Heart left ventricle (tissue), 13 donors: ENCODE data around the gene AHRR.

ENCODE experiments used
- POLR2A ChIP-seq, 2 donors: fragments of 450-650 bp; IDR thresholded peaks; one replicate each; pipeline ENCODE4 v1.6.1; 2017; ENCODE audit warnings: antibody characterized with exemption in 2 of 2, mild to moderate bottlenecking in 2 of 2, moderate library complexity in 2 of 2
- TF ChIP-seq, protein P1 (sequence below), 12 donors: fragments of 200-600 bp; sonication (generic) in 4 of 12; IDR thresholded peaks; one replicate each; pipeline versions ENCODE4 v1.5.0 to v1.8.0; 2018 to 2022; ENCODE audit warnings: antibody characterized with exemption in 12 of 12, mild to moderate bottlenecking in 5 of 12
- donor health status: ischemic (EF 13 %, LVEDD 7.1; RV severe dilation, severe dysfunction).
- donor health status: DM: no; HTN: yes; CAD: no.
- donor health status: DM: no; HTN: no; CAD: no.
- donor health status: ischemic (EF 25% LVEDD 6.9; RV normal size, moderate dysfunction).
- donor health status: ischemic (EF 25% LVEDD 5.7; RV mildly dilated, moderate dysfunction).
- donor health status: ischemic (EF 35%, LVEDD 5.7; RV mildly dilated, moderate dysfunction).
- donor health status: nonischemic (EF 11% LVEDD 7.7; RV severe dilation, severe dysfunction).
- donor health status: DM: yes; HTN: yes; CAD: no.
- donor health status: PGD.
- donor health status: ischemic (EF 29% LVEDD 5.4; RV normal size, mild dysfunction).
- donor health status: nonischemic (EF 23%, LVEDD 6.1; RV moderate dilation, normal function).

DNA sequence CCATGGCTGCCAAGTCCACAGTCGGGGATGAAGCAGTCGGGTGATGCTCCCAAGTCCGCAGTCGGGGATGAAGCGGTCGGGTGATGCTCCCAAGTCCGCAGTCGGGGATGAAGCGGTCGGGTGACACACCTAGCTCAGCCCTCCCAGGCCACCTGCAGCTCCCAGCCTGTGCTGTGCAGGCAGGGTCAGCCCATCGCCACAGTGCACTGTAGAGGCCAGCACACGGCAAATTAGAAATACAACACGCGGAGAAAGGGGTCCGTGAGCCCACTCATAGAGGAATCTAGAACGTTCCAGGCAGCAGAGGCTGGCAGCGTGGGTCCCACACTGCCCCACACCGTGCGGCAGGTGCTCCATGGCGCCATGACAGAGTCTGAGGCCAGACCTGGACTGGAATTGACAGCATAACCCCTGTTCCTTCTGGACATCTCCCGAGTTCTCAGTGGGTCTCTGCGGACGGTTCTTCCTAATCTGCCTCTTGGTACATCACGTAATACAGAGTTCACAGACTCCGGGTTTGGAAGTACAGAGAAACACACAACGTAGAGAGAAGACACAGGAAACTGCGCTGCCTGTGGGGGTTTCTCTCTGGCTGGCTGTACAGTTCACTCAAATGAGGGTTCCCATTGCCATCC is 113.8 kb downstream of the AHRR start:
- TF ChIP-seq, protein P1, sequence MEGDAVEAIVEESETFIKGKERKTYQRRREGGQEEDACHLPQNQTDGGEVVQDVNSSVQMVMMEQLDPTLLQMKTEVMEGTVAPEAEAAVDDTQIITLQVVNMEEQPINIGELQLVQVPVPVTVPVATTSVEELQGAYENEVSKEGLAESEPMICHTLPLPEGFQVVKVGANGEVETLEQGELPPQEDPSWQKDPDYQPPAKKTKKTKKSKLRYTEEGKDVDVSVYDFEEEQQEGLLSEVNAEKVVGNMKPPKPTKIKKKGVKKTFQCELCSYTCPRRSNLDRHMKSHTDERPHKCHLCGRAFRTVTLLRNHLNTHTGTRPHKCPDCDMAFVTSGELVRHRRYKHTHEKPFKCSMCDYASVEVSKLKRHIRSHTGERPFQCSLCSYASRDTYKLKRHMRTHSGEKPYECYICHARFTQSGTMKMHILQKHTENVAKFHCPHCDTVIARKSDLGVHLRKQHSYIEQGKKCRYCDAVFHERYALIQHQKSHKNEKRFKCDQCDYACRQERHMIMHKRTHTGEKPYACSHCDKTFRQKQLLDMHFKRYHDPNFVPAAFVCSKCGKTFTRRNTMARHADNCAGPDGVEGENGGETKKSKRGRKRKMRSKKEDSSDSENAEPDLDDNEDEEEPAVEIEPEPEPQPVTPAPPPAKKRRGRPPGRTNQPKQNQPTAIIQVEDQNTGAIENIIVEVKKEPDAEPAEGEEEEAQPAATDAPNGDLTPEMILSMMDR (IDR thresholded peaks at IDR 0.05), result no peak
- no peak for TF ChIP-seq POLR2A (IDR thresholded peaks at IDR 0.05)
